OCI-LY1 (cell line): ENCODE measurements around the gene TAOK1.

Experiments
- H2AFZ ChIP-seq: fragments of 200-600 bp; sonication (generic), shearing (Covaris generic); 2 replicates; pipeline ENCODE4 v1.6.0; 2014; ENCODE audit warnings: antibody characterized with exemption, mild to moderate bottlenecking, low read length
- H3F3A ChIP-seq: fragments of 200-600 bp; sonication (generic), shearing (Covaris generic); 2 replicates; pipeline ENCODE4 v1.6.0; 2014; ENCODE audit warnings: mild to moderate bottlenecking, antibody characterized with exemption, low read length, moderate library complexity; ENCODE audit not compliant: insufficient read depth
- H3K27ac ChIP-seq: fragments of 200-600 bp; sonication (generic); 2 replicates; pipeline ENCODE4 v1.5.1; 2014; ENCODE audit warnings: low read length, mixed run types, mild to moderate bottlenecking, low read depth; ENCODE audit not compliant: poor library complexity, severe bottlenecking
- H3K27me3 ChIP-seq: fragments of 200-600 bp; sonication (generic); 2 replicates; pipeline ENCODE4 v1.6.0; 2014; ENCODE audit warnings: antibody characterized with exemption, mild to moderate bottlenecking, low read length, moderate library complexity; ENCODE audit not compliant: insufficient read depth
- H3K36me3 ChIP-seq: fragments of 200-600 bp; sonication (generic); 2 replicates; pipeline ENCODE4 v1.6.1; 2014; ENCODE audit warnings: mild to moderate bottlenecking, antibody characterized with exemption, low read length, moderate library complexity, mixed read lengths; ENCODE audit not compliant: insufficient read depth
- H3K4me1 ChIP-seq: fragments of 200-600 bp; sonication (generic); 2 replicates; pipeline ENCODE4 v1.5.1; 2014; ENCODE audit warnings: mild to moderate bottlenecking, low read length, moderate library complexity; ENCODE audit not compliant: insufficient read depth, severe bottlenecking
- H3K4me2 ChIP-seq: fragments of 200-600 bp; sonication (generic), shearing (Covaris generic); 2 replicates; pipeline ENCODE4 v1.6.1; 2014; ENCODE audit warnings: low read length
- H3K4me3 ChIP-seq: fragments of 200-600 bp; sonication (generic); 2 replicates; pipeline ENCODE4 v1.5.1; 2014; ENCODE audit warnings: low read length, low read depth, mild to moderate bottlenecking, mixed read lengths; ENCODE audit not compliant: poor library complexity, severe bottlenecking
- H3K79me2 ChIP-seq: fragments of 200-600 bp; shearing (Covaris generic); 2 replicates; pipeline ENCODE4 v1.6.1; 2016; ENCODE audit warnings: mixed run types, low read length, mixed read lengths; ENCODE audit not compliant: insufficient read depth
- H3K9ac ChIP-seq: fragments of 200-600 bp; sonication (generic), shearing (Covaris generic); 2 replicates; pipeline ENCODE4 v1.6.1; 2014; ENCODE audit warnings: mild to moderate bottlenecking, low read length, mixed read lengths
- H3K9me2 ChIP-seq: fragments of 200-600 bp; sonication (generic), shearing (Covaris generic); 2 replicates; pipeline ENCODE4 v1.6.1; 2014; ENCODE audit warnings: low read depth, mild to moderate bottlenecking, low read length, mixed read lengths
- H3K9me3 ChIP-seq: fragments of 200-600 bp; shearing (Covaris generic); 2 replicates; pipeline ENCODE4 v1.6.1; 2014; ENCODE audit warnings: low read length, mixed read lengths
- H4K20me1 ChIP-seq: fragments of 200-600 bp; sonication (generic), shearing (Covaris generic); 2 replicates; pipeline ENCODE4 v1.6.0; 2016; ENCODE audit warnings: mild to moderate bottlenecking, low read length; ENCODE audit not compliant: insufficient read depth
- EZH2 ChIP-seq: fragments of 200-600 bp; sonication (generic), shearing (Covaris generic); IDR thresholded peaks from 2 replicates; pipeline ENCODE4 v1.8.0; 2017; ENCODE audit warnings: borderline replicate concordance, mixed run types, mild to moderate bottlenecking, antibody characterized with exemption, low read length, moderate library complexity, mixed read lengths
- TF ChIP-seq, protein P1 (sequence below): fragments of 200-600 bp; sonication (generic), shearing (Covaris generic); IDR thresholded peaks from 2 replicates; pipeline ENCODE4 v1.5.1; 2017; ENCODE audit warnings: mild to moderate bottlenecking, antibody characterized with exemption, low read length, moderate library complexity, mixed read lengths

Gene TAOK1

DNA sequence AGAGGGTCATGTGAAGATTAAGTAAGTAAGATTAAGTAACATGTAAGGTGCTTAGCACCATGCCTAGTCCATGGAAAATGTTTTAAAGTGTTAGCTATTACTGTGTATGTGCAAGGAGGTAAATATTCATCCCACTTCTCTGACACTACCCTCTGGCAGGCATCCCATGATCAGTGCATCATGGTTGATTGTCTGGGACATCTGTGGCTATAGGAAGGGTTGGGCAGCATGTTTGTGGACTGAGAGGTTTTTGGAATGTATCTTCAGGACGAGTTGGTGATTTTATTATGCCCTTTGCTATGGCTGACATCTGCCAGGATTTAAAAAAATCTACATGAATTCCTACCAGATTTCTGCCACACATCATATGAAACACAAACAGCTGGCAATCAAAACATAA lies 6.5 kb upstream of the TAOK1 start:
- Histone ChIP-seq H3K36me3 (no peaks in the 10 kb centered on the region), H3K9me3 (no peaks in the 10 kb centered on the region), H3K4me3 (no peak overlapping the region), H3K79me2 (no peaks in the 10 kb centered on the region), H4K20me1 (no peaks in the 10 kb centered on the region), H3K27ac (no peak overlapping the region), H3K4me2 (no peak overlapping the region), H3K9me2 (no peaks in the 10 kb centered on the region), H3K4me1 (no peaks in the 10 kb centered on the region), H3F3A (no peaks in the 10 kb centered on the region), H3K27me3 (no peaks in the 10 kb centered on the region), H3K9ac (no peak overlapping the region), H2AFZ (no peak overlapping the region)
- no peak for TF ChIP-seq EZH2
- TF ChIP-seq, protein P1, sequence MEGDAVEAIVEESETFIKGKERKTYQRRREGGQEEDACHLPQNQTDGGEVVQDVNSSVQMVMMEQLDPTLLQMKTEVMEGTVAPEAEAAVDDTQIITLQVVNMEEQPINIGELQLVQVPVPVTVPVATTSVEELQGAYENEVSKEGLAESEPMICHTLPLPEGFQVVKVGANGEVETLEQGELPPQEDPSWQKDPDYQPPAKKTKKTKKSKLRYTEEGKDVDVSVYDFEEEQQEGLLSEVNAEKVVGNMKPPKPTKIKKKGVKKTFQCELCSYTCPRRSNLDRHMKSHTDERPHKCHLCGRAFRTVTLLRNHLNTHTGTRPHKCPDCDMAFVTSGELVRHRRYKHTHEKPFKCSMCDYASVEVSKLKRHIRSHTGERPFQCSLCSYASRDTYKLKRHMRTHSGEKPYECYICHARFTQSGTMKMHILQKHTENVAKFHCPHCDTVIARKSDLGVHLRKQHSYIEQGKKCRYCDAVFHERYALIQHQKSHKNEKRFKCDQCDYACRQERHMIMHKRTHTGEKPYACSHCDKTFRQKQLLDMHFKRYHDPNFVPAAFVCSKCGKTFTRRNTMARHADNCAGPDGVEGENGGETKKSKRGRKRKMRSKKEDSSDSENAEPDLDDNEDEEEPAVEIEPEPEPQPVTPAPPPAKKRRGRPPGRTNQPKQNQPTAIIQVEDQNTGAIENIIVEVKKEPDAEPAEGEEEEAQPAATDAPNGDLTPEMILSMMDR: no peak

- no peaks in the 10 kb centered on the region for H3F3A ChIP-seq
- H3K4me3 ChIP-seq: no peak overlapping the region
- H2AFZ ChIP-seq: no peak overlapping the region
- H3K36me3 ChIP-seq: no peaks in the 10 kb centered on the region
- H4K20me1 ChIP-seq: no peaks in the 10 kb centered on the region
- H3K79me2 ChIP-seq: no peaks in the 10 kb centered on the region
- peaks cover 10% of the 10 kb centered on the region for H3K4me1 ChIP-seq
- H3K9me2 ChIP-seq: no peaks in the 10 kb centered on the region
- H3K9ac ChIP-seq: no peak overlapping the region
- H3K27me3 ChIP-seq: no peaks in the 10 kb centered on the region
- no peak overlapping the region for H3K27ac ChIP-seq
- TF ChIP-seq EZH2: no peak
- TF ChIP-seq, protein P1: no peak; the same call in 1 of the 2 replicates
- no peak overlapping the region for H3K4me2 ChIP-seq
- H3K9me3 ChIP-seq: no peaks in the 10 kb centered on the region
Observed at GRCh38 chr17:29384901-29385300, 5.3 kb upstream of the TAOK1 start.

DNA sequence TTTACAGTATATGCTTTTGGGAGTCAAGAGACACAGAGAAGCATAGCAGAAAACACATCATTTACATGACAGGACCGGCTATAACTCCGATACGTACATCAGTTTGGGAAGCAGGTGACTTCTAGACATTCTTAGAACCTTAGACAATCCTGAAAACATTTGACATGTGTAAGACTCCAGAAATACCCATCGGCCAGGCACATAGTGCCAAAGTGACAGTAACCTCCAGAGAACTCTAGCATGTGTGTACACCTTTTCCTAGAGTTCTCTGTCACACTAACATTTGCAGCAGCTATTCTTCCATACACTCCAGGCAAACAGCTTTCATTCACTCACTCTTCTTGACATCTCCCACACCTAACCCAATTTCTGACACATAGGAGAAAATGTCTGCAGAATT lies 3.4 kb upstream of the TAOK1 start:
- no peak overlapping the region for H2AFZ ChIP-seq
- H3K9ac ChIP-seq: no peak overlapping the region

More for the DNA sequence above, 3.4 kb upstream of the TAOK1 start:
- TF ChIP-seq EZH2: no peak
- TF ChIP-seq, protein P1: no peak
- H3K9me3 ChIP-seq: no peaks in the 10 kb centered on the region
- no peaks in the 10 kb centered on the region for H3K27me3 ChIP-seq
- no peaks in the 10 kb centered on the region for H3F3A ChIP-seq
- peaks cover 10% of the 10 kb centered on the region for H3K79me2 ChIP-seq
- H4K20me1 ChIP-seq: no peaks in the 10 kb centered on the region
- no peak overlapping the region for H3K4me3 ChIP-seq
- H3K9me2 ChIP-seq: no peaks in the 10 kb centered on the region
- no peaks in the 10 kb centered on the region for H3K36me3 ChIP-seq
- peaks cover 15% of the 10 kb centered on the region for H3K4me1 ChIP-seq
- H3K27ac ChIP-seq: no peak overlapping the region
- no peak overlapping the region for H3K4me2 ChIP-seq
